ENCODE data around the gene SLC1A1.

GRCh38 chr9:4614627-4615026 lies 124.4 kb downstream of the SLC1A1 start:
- no peak for TF ChIP-seq POLR2AphosphoS5 (IDR thresholded peaks at IDR 0.05; ENCODE audit: borderline replicate concordance, low read depth, low read length)
- TF ChIP-seq EZH2 (IDR thresholded peaks at IDR 0.05) = no peak
- TF ChIP-seq FOXP2 (optimal IDR thresholded peaks at IDR 0.05; ENCODE audit: control extremely low read depth, extremely low read length, insufficient read depth) = no peak
